Bronchial epithelial cell (primary cell): ENCODE data around the gene ATAD5. TPM values are rescaled to one million over a fixed set of nuclear protein-coding genes. Genes with fewer than 3 reads are reported as not detected.

ENCODE experiments used
- DNase-seq: peaks from one replicate; pipeline ENCODE4 v3.0.0-alpha.2; 2010; ENCODE audit warnings: low read depth
- FAIRE-seq: peaks from 2 replicates; lab custom pipeline; 2011; peaks lifted over from hg19 to GRCh38; lab: Jason Lieb, UNC
- H3K27me3 ChIP-seq: 2 replicates; pipeline ENCODE4 v1.5.1; 2011; ENCODE audit warnings: low read length; ENCODE audit not compliant: control insufficient read depth, insufficient read depth
- H3K36me3 ChIP-seq: 2 replicates; pipeline ENCODE4 v1.5.1; 2011; ENCODE audit warnings: low read length; ENCODE audit not compliant: control insufficient read depth, insufficient read depth
- H3K4me3 ChIP-seq: 2 replicates; pipeline ENCODE4 v1.5.1; 2011; ENCODE audit warnings: mild to moderate bottlenecking, low read depth, low read length, control low read depth
- CTCF ChIP-seq: IDR thresholded peaks from 2 replicates; pipeline ENCODE4 v1.5.1; 2011; ENCODE audit warnings: mild to moderate bottlenecking, moderate library complexity, low read length, control low read depth, inconsistent platforms; ENCODE audit not compliant: insufficient read depth, severe bottlenecking
- total RNA-seq: library from RNA; depleted of rRNA; stranded (reverse); fragments of >200 nt; gene quantifications from 2 replicates; pipeline ENCODE4 v1.2.1, GENCODE V29; 2014

ATAD5 gene
- total RNA-seq, 1 donor from 2014 or later: 0.53 TPM

GRCh38 chr17:30913955-30914354 is 82.2 kb downstream of the ATAD5 start:
- Histone ChIP-seq H3K27me3 (no peaks in the 10 kb centered on the region), H3K4me3 (no peak overlapping the region), H3K36me3 (no peaks in the 10 kb centered on the region)
- no peak for TF ChIP-seq CTCF
- DNase-seq (no peak), FAIRE-seq (no peak)

- FAIRE-seq (peak; percentile 13), DNase-seq (no peak)
- Histone ChIP-seq H3K4me3 (no peak overlapping the region), H3K27me3 (no peaks in the 10 kb centered on the region), H3K36me3 (no peaks in the 10 kb centered on the region)
- TF ChIP-seq CTCF: no peak
These were observed 84.3 kb downstream of the ATAD5 start for GRCh38 chr17:30915833-30916611.

- no peak for TF ChIP-seq CTCF
- FAIRE-seq (no peak), DNase-seq (no peak)
- Histone ChIP-seq H3K27me3 (no peaks in the 10 kb centered on the region), H3K4me3 (no peak overlapping the region), H3K36me3 (no peaks in the 10 kb centered on the region)
These were observed 85.3 kb downstream of the ATAD5 start for GRCh38 chr17:30917050-30917449.

- FAIRE-seq (no peak), DNase-seq (no peak)
- Histone ChIP-seq H3K27me3 (peaks cover 11% of the 10 kb centered on the region), H3K36me3 (no peaks in the 10 kb centered on the region), H3K4me3 (no peak overlapping the region)
- no peak for TF ChIP-seq CTCF
These were observed 88.5 kb downstream of the ATAD5 start for GRCh38 chr17:30920282-30920681.

GRCh38 chr17:30920683-30921543 is 89.1 kb downstream of the ATAD5 start:
- Histone ChIP-seq H3K4me3 (no peak overlapping the region), H3K27me3 (peaks cover 11% of the 10 kb centered on the region), H3K36me3 (no peaks in the 10 kb centered on the region)
- TF ChIP-seq CTCF: no peak
- DNase-seq (peak; percentile 72), FAIRE-seq (peak; percentile 64)
